Right atrium auricular region (tissue), 2 donors: Measurements from ENCODE around the gene MYBPC2. TPM values are rescaled to one million over a fixed set of nuclear protein-coding genes. Genes with fewer than 3 reads are reported as not detected.

Experiments used
- DNase-seq: peaks from one replicate; pipeline ENCODE4 v3.0.0-alpha.2; 2019; ENCODE audit warnings: low spot score
- H3K27ac ChIP-seq, 2 donors: fragments of 200-600 bp; sonication (generic); 1 replicate in 1 of 2; 2 replicates in 1 of 2; pipeline ENCODE4 v1.5.1; 2016 to 2019
- H3K27me3 ChIP-seq, 2 donors: fragments of 200-600 bp; sonication (generic); one replicate each; pipeline versions ENCODE4 v1.5.1 to v1.6.0; 2017 to 2019
- H3K36me3 ChIP-seq: fragments of 200-600 bp; sonication (generic); one replicate; pipeline ENCODE4 v1.5.1; 2016
- H3K4me1 ChIP-seq, 2 donors: fragments of 200-600 bp; sonication (generic); one replicate each; pipeline versions ENCODE4 v1.5.1 to v1.6.0; 2017 to 2019
- H3K4me3 ChIP-seq, 2 donors: fragments of 200-600 bp; sonication (generic); 1 replicate in 1 of 2; 2 replicates in 1 of 2; pipeline ENCODE4 v1.5.1; 2017 to 2019; ENCODE audit warnings: mild to moderate bottlenecking in 1 of 2, moderate library complexity in 1 of 2
- H3K9me3 ChIP-seq, 2 donors: fragments of 200-600 bp; sonication (generic); one replicate each; pipeline ENCODE4 v1.5.1; 2019
- total RNA-seq, 2 donors: library from RNA; depleted of rRNA; stranded (reverse); fragments of >200 nt; gene quantifications; one replicate each; pipeline ENCODE4 v1.1.0, GENCODE V29; 2016
- TF ChIP-seq, protein P1 (sequence below), 2 donors: fragments of 200-600 bp; sonication (generic); IDR thresholded peaks; one replicate each; pipeline ENCODE4 v1.5.1; 2019; ENCODE audit warnings: antibody characterized with exemption in 2 of 2

Gene MYBPC2
- total RNA-seq, 2 donors from 2014 or later = not detected

DNA sequence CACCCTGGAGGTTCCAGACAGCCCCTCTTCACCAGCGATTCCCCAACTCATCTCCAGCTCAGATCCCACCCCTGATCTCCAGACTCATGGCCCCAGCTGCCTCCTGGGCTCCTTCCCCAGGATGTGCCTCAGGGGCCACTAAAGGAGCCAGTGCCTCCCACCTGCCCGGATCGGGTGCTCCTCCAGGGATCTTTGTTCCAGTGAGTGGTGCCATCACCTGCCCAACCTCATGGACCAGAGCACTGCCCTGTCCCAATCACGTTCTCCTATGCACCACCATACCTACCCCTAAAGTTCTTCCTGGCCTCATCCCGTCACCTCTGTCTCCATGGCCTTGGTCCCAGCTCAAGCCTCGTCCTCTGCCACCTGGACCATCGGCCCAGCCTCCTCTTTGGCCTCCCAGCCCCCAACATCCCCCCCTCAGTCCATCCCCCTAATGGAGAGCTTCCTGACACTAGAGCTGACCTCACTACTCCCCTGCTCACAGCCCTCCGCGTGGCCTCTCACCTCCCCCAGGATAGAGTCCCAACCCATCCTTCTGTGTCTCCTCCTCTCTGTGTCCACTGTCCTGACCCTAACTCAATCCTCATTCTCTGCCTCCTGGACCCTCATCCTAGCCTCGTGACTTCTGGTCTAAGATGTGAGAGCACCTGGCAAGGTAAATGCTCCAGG is 52.7 kb downstream of the MYBPC2 start:
- Histone ChIP-seq H3K9me3 (no peaks in the 10 kb centered on the region), H3K36me3 (peaks cover 26% of the 10 kb centered on the region), H3K4me1 (peaks cover 0 to under 1% of the 10 kb centered on the region in 2 donors), H3K4me3 (no peak overlapping the region), H3K27me3 (no peaks in the 10 kb centered on the region), H3K27ac (no peak overlapping the region)
- TF ChIP-seq, protein P1, sequence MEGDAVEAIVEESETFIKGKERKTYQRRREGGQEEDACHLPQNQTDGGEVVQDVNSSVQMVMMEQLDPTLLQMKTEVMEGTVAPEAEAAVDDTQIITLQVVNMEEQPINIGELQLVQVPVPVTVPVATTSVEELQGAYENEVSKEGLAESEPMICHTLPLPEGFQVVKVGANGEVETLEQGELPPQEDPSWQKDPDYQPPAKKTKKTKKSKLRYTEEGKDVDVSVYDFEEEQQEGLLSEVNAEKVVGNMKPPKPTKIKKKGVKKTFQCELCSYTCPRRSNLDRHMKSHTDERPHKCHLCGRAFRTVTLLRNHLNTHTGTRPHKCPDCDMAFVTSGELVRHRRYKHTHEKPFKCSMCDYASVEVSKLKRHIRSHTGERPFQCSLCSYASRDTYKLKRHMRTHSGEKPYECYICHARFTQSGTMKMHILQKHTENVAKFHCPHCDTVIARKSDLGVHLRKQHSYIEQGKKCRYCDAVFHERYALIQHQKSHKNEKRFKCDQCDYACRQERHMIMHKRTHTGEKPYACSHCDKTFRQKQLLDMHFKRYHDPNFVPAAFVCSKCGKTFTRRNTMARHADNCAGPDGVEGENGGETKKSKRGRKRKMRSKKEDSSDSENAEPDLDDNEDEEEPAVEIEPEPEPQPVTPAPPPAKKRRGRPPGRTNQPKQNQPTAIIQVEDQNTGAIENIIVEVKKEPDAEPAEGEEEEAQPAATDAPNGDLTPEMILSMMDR (IDR thresholded peaks at IDR 0.05) = no peak
- DNase-seq = no peak

DNA sequence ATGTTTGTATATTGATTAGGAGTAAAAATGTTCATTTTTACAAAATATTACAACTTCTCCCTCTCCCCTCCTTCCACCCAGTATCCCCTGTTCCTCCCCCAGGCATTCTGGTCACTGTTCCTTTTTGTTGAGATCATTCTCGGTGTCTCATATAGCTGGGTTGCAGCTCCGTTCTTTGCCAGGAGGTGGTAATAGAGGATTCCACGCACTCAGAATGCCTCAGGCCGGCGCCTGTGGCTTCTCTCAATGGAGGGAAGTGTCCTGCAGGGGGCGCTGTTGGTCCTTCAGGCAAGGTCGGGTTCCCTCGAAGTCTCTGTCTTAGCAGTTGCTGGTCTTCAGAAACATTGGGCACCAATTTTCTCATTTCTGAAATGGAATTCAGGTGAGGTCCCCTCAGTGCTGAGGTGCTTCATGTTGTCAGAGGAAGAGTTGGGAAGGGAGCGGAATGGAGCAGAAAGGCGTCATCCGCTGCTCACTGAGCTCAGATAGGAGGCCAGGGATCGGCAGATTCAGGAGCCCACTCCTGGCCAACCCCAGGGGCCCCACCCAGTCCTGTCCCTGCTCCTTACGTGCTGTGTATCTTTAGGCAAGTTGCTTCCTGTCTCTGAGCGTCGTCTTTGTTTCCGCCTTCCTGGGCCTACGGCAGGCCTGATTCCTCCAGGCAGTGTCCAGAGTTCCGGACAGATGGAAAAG is 54.3 kb downstream of the MYBPC2 start:
- H3K36me3 ChIP-seq = peaks cover 10% of the 10 kb centered on the region
- no peaks in the 10 kb centered on the region for H3K9me3 ChIP-seq
- no peak for DNase-seq
- H3K4me3 ChIP-seq = no peak overlapping the region
- no peak overlapping the region for H3K27ac ChIP-seq
- peaks cover 0 to 14% of the 10 kb centered on the region in 2 donors for H3K4me1 ChIP-seq
- no peaks in the 10 kb centered on the region for H3K27me3 ChIP-seq
- TF ChIP-seq, protein P1 (IDR thresholded peaks at IDR 0.05) = peak in 1 of 2 donors; percentile 52

GRCh38 chr19:50488389-50489194 is 55.9 kb downstream of the MYBPC2 start:
- Histone ChIP-seq H3K27me3 (no peaks in the 10 kb centered on the region), H3K4me1 (peaks cover 0 to 18% of the 10 kb centered on the region in 2 donors), H3K9me3 (no peaks in the 10 kb centered on the region), H3K27ac (peak overlapping the region in 1 of 2 donors; percentile 27), H3K4me3 (no peak overlapping the region), H3K36me3 (peaks cover 6% of the 10 kb centered on the region)
- TF ChIP-seq, protein P1 (IDR thresholded peaks at IDR 0.05) = no peak
- DNase-seq = no peak

GRCh38 chr19:50489461-50490011 is 56.8 kb downstream of the MYBPC2 start:
- H3K4me1 ChIP-seq = peaks cover 0 to 18% of the 10 kb centered on the region in 2 donors
- TF ChIP-seq, protein P1 (IDR thresholded peaks at IDR 0.05) = no peak
- no peaks in the 10 kb centered on the region for H3K9me3 ChIP-seq
- no peak overlapping the region for H3K27ac ChIP-seq
- H3K36me3 ChIP-seq = peaks cover 6% of the 10 kb centered on the region
- H3K4me3 ChIP-seq = no peak overlapping the region
- DNase-seq = no peak
- no peaks in the 10 kb centered on the region for H3K27me3 ChIP-seq

DNA sequence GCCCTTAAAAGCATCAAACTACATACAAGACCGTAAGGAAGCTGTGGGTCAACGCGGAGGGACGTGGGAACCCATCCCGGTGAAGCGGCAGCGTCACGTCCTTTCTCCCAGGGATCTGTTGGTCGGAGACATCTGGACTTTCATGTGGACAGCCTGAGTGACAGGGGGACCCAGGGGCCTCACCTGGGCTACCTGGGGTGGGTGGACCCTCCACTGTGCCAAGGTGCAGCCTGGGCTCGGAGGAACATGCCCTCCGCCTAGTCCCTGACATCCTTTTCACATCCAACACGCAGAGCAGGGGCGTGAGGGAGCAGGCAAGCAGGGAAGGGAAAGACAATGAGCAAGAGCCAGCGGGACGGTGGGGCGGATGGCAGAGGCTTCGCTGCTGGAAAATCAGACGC is 57.7 kb downstream of the MYBPC2 start:
- Histone ChIP-seq H3K27me3 (no peaks in the 10 kb centered on the region), H3K4me1 (peaks cover 0 to 18% of the 10 kb centered on the region in 2 donors), H3K36me3 (peaks cover 6% of the 10 kb centered on the region), H3K27ac (no peak overlapping the region), H3K4me3 (no peak overlapping the region), H3K9me3 (no peaks in the 10 kb centered on the region)
- no peak for DNase-seq
- TF ChIP-seq, protein P1 (IDR thresholded peaks at IDR 0.05) = no peak
